CD4-positive, alpha-beta T cell treated with Interleukin-4 for 1 hour (primary cell): Measurements from ENCODE around the gene CSNK2B.
"Not testable (repeated sequence)": the region's sequence is repeated elsewhere in the genome, so short reads cannot be mapped to it uniquely, and the experiment has no call there.

Experiments used
- DNase-seq, 2 donors: peaks; one replicate each; pipeline ENCODE4 v3.0.0-alpha.2; 2020 to 2022

CSNK2B gene

GRCh38 chr6:31691078-31691463, 25.2 kb downstream of the CSNK2B start:
- DNase-seq = no peak

- no peak for DNase-seq
Measured at GRCh38 chr6:31691564-31692108, 25.8 kb downstream of the CSNK2B start.

GRCh38 chr6:31692353-31692752, 26.5 kb downstream of the CSNK2B start:
- no peak for DNase-seq

- DNase-seq = no peak
Measured at GRCh38 chr6:31692886-31693285, 27.0 kb downstream of the CSNK2B start.

- DNase-seq = no peak
Measured at GRCh38 chr6:31693535-31693934, 27.7 kb downstream of the CSNK2B start.

- DNase-seq = no peak
Measured at GRCh38 chr6:31697555-31697954, 31.7 kb downstream of the CSNK2B start.

GRCh38 chr6:31700740-31701401, 35.0 kb downstream of the CSNK2B start:
- no peak for DNase-seq

GRCh38 chr6:31701666-31702404, 36.0 kb downstream of the CSNK2B start:
- DNase-seq = peak in 1 of 2 donors; percentile 14

- DNase-seq = no peak
Measured at GRCh38 chr6:31702405-31702818, 36.5 kb downstream of the CSNK2B start.

- DNase-seq = peak; percentile 98 to 99
Measured at GRCh38 chr6:31702819-31703716, 37.2 kb downstream of the CSNK2B start, which contains the start of gene ABHD16A. ABHD16A (minus strand) TSS chr6:31703324; CDS start chr6:31703281, 43 bp downstream.

GRCh38 chr6:31705931-31706330, 40.1 kb downstream of the CSNK2B start:
- DNase-seq = no peak

- no peak for DNase-seq
Measured at GRCh38 chr6:31706599-31706998, 40.7 kb downstream of the CSNK2B start, which contains the start of gene LY6G6F. LY6G6F (plus strand) TSS chr6:31706866; CDS start chr6:31706907, 41 bp downstream.

- DNase-seq = no peak
Measured at GRCh38 chr6:31707701-31708100, 41.8 kb downstream of the CSNK2B start.

- no peak for DNase-seq
Measured at GRCh38 chr6:31708224-31708623, 42.3 kb downstream of the CSNK2B start.

- DNase-seq = not testable (repeated sequence)
Measured at GRCh38 chr6:31709157-31709556, 43.3 kb downstream of the CSNK2B start.

- DNase-seq = no peak
Measured at GRCh38 chr6:31710523-31711219, 44.8 kb downstream of the CSNK2B start.

GRCh38 chr6:31711233-31711632, 45.4 kb downstream of the CSNK2B start:
- DNase-seq = peak in 1 of 2 donors; percentile 24

GRCh38 chr6:31712296-31712695, 46.4 kb downstream of the CSNK2B start:
- peak; percentile 28 to 35 for DNase-seq

- DNase-seq = no peak
Measured at GRCh38 chr6:31713465-31713864, 47.6 kb downstream of the CSNK2B start.

- no peak for DNase-seq
Measured at GRCh38 chr6:31713991-31714684, 48.3 kb downstream of the CSNK2B start.
